NCI-H1694 treated with DMSO at 0.1 percent for 48 hours (cell line): ENCODE data around the gene MTHFS.

Experiments
- DNase-seq: peaks from one replicate; lab custom pipeline; 2025; lab: John Stamatoyannopoulos, UW

The MTHFS gene

GRCh38 chr15:79874242-79874641, 22.6 kb downstream of the MTHFS start:
- DNase-seq: no peak

- no peak for DNase-seq
These were observed 24.3 kb downstream of the MTHFS start for GRCh38 chr15:79872358-79873017.

GRCh38 chr15:79868554-79868953, 28.3 kb downstream of the MTHFS start:
- no peak for DNase-seq

GRCh38 chr15:79863886-79864285, 32.9 kb downstream of the MTHFS start:
- no peak for DNase-seq

- no peak for DNase-seq
These were observed 34.6 kb downstream of the MTHFS start for GRCh38 chr15:79862191-79862590.

- no peak for DNase-seq
These were observed 36.2 kb downstream of the MTHFS start for GRCh38 chr15:79860661-79861060.

- peak; percentile 22 for DNase-seq
These were observed 38.3 kb downstream of the MTHFS start for GRCh38 chr15:79858469-79858868.

GRCh38 chr15:79853492-79854328, 43.1 kb downstream of the MTHFS start:
- DNase-seq: peak; percentile 48

- peak; percentile 3 for DNase-seq
These were observed 47.0 kb downstream of the MTHFS start for GRCh38 chr15:79849789-79850188.

GRCh38 chr15:79846539-79846938, 50.3 kb downstream of the MTHFS start:
- no peak for DNase-seq

- DNase-seq: no peak
These were observed 52.6 kb downstream of the MTHFS start for GRCh38 chr15:79844221-79844620.

GRCh38 chr15:79837846-79838245, 59.0 kb downstream of the MTHFS start:
- no peak for DNase-seq

- no peak for DNase-seq
These were observed 62.3 kb downstream of the MTHFS start for GRCh38 chr15:79834495-79834894.

GRCh38 chr15:79832367-79833120, 64.3 kb downstream of the MTHFS start:
- DNase-seq: no peak

GRCh38 chr15:79831604-79832003, 65.2 kb downstream of the MTHFS start:
- no peak for DNase-seq

GRCh38 chr15:79829950-79830349, 66.9 kb downstream of the MTHFS start:
- DNase-seq: no peak

- no peak for DNase-seq
These were observed 68.4 kb downstream of the MTHFS start for GRCh38 chr15:79828447-79828846.

- DNase-seq: no peak
These were observed 70.0 kb downstream of the MTHFS start for GRCh38 chr15:79826800-79827199.

GRCh38 chr15:79824136-79824701, 72.6 kb downstream of the MTHFS start:
- no peak for DNase-seq

GRCh38 chr15:79820820-79821219, 76.0 kb downstream of the MTHFS start:
- DNase-seq: no peak

GRCh38 chr15:79820176-79820575, 76.6 kb downstream of the MTHFS start:
- DNase-seq: no peak

- no peak for DNase-seq
These were observed 80.2 kb downstream of the MTHFS start for GRCh38 chr15:79816571-79816970.
